OCI-LY7 (cell line): ENCODE measurements around the gene ARHGAP26.

Experiments used
- CTCF ChIP-seq: fragments of 200-600 bp; sonication (generic); conservative IDR thresholded peaks from 2 replicates; pipeline ENCODE4 v1.5.1; 2014; ENCODE audit warnings: mild to moderate bottlenecking, antibody characterized with exemption, low read length, moderate library complexity, mixed read lengths
- EZH2phosphoT487 ChIP-seq: fragments of 200-600 bp; sonication (generic); IDR thresholded peaks from 2 replicates; pipeline ENCODE4 v1.6.1; 2018; ENCODE audit warnings: low read depth, borderline replicate concordance, mild to moderate bottlenecking, mixed run types, antibody characterized with exemption, low read length, moderate library complexity, mixed read lengths

- TF ChIP-seq EZH2phosphoT487 (no peak), CTCF (no peak)
Observed at GRCh38 chr5:143237664-143238063, 467.5 kb downstream of the ARHGAP26 start.
